Gastroesophageal sphincter (tissue), 3 donors: ENCODE data around the gene KMT2B.

ENCODE experiments used
- EP300 ChIP-seq: sonication (generic); formaldehyde crosslinking; IDR thresholded peaks from one replicate; pipeline ENCODE4 v1.6.1; 2017; ENCODE audit warnings: antibody characterized with exemption, mild to moderate bottlenecking
- TF ChIP-seq, protein P1 (sequence below), 4 experiments: fragments of 200-600 bp in 2 of 4; fragments of 450-650 bp in 2 of 4; sonication (generic) in 1 of 4; IDR thresholded peaks; one replicate each; pipeline ENCODE4 v1.5.1; 2017 to 2019; ENCODE audit warnings: antibody characterized with exemption in 4 of 4, mild to moderate bottlenecking in 2 of 4, moderate library complexity in 2 of 4

GRCh38 chr19:35720163-35720524, 2.3 kb downstream of the KMT2B start:
- TF ChIP-seq, protein P1, sequence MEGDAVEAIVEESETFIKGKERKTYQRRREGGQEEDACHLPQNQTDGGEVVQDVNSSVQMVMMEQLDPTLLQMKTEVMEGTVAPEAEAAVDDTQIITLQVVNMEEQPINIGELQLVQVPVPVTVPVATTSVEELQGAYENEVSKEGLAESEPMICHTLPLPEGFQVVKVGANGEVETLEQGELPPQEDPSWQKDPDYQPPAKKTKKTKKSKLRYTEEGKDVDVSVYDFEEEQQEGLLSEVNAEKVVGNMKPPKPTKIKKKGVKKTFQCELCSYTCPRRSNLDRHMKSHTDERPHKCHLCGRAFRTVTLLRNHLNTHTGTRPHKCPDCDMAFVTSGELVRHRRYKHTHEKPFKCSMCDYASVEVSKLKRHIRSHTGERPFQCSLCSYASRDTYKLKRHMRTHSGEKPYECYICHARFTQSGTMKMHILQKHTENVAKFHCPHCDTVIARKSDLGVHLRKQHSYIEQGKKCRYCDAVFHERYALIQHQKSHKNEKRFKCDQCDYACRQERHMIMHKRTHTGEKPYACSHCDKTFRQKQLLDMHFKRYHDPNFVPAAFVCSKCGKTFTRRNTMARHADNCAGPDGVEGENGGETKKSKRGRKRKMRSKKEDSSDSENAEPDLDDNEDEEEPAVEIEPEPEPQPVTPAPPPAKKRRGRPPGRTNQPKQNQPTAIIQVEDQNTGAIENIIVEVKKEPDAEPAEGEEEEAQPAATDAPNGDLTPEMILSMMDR (IDR thresholded peaks at IDR 0.05): no peak
- no peak for TF ChIP-seq EP300
